NB4 (cell line): ENCODE data around the gene MYOCD.

Source experiments
- DNase-seq: peaks from one replicate; pipeline ENCODE4 v3.0.0; 2010; ENCODE audit warnings: low read depth
- H3K4me3 ChIP-seq: one replicate; pipeline ENCODE4 v1.5.1; 2011; ENCODE audit warnings: mild to moderate bottlenecking, low read depth, low read length, moderate library complexity
- MYC ChIP-seq: IDR thresholded peaks from 2 replicates; pipeline ENCODE4 v1.6.1; 2011; ENCODE audit warnings: low read depth, low read length
- POLR2A ChIP-seq: IDR thresholded peaks from 2 replicates; pipeline ENCODE4 v1.6.1; 2011; ENCODE audit warnings: mild to moderate bottlenecking; ENCODE audit not compliant: insufficient read length; ENCODE audit errors: extremely low read depth
- TF ChIP-seq, protein P1 (sequence below): IDR thresholded peaks from 2 replicates; pipeline ENCODE4 v1.6.1; 2011; ENCODE audit warnings: low read depth, low read length
- TF ChIP-seq, protein P2 (sequence below): IDR thresholded peaks from one replicate; pipeline ENCODE4 v1.5.1; 2012; ENCODE audit warnings: low read depth, low read length

The MYOCD gene

DNA sequence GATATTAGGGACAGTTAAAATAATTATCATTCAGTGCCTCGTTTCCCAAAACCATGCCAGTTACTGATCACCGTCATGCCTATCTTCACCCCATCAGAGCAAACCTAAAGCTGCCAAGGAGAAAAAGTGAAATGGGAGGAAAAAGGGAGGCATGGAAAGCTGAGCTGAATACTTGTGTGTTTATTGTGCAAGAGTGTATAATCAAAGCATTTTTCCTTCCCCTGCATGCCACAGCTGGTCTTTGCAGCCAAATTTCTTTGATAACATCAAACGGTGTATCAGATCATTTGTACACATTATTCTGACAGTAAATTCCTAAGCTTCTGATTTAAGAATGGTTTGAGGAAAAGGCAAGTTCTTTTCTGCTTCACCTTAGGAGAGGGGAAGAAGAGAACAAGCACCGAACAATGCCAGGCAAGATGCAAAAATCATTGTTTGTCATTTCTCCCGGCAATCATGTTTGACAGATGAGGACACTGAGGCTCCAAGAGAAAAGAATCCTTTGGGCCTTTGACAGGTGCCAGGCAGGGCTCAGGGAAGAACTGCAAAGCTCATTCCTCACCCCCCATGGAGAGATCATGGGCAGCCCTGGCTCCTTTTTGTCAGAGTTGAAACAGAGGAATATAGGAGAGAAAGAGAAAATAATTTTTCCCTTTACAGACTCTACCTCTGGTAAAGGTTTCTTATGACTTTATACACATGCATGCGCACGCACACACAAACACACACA, 72.2 kb downstream of the MYOCD start:
- no peak overlapping the region for H3K4me3 ChIP-seq
- TF ChIP-seq, protein P1, sequence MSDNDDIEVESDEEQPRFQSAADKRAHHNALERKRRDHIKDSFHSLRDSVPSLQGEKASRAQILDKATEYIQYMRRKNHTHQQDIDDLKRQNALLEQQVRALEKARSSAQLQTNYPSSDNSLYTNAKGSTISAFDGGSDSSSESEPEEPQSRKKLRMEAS = no peak
- TF ChIP-seq, protein P2, sequence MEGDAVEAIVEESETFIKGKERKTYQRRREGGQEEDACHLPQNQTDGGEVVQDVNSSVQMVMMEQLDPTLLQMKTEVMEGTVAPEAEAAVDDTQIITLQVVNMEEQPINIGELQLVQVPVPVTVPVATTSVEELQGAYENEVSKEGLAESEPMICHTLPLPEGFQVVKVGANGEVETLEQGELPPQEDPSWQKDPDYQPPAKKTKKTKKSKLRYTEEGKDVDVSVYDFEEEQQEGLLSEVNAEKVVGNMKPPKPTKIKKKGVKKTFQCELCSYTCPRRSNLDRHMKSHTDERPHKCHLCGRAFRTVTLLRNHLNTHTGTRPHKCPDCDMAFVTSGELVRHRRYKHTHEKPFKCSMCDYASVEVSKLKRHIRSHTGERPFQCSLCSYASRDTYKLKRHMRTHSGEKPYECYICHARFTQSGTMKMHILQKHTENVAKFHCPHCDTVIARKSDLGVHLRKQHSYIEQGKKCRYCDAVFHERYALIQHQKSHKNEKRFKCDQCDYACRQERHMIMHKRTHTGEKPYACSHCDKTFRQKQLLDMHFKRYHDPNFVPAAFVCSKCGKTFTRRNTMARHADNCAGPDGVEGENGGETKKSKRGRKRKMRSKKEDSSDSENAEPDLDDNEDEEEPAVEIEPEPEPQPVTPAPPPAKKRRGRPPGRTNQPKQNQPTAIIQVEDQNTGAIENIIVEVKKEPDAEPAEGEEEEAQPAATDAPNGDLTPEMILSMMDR = no peak
- TF ChIP-seq POLR2A = no peak
- TF ChIP-seq MYC = no peak
- DNase-seq = no peak

DNA sequence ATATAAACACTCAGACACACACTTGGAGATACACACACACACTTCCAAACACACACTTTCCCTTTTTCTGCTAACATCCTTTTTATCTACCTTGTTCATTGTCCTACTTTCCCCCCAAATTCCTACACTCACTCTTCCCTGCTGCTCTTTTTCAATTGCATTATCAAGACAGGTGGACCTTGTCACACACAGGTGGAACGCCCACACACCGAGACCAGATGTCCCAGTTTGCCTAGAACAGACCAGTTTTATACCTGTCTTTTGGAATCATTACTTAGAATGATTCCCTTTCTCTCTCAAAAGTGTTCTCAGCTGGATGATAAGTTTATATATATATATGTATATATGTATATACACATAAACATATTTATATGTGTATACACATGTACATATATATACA, 72.9 kb downstream of the MYOCD start:
- no peak for TF ChIP-seq MYC
- TF ChIP-seq, protein P1 = no peak
- TF ChIP-seq, protein P2 = no peak
- TF ChIP-seq POLR2A = no peak
- H3K4me3 ChIP-seq = no peak overlapping the region
- DNase-seq = no peak

DNA sequence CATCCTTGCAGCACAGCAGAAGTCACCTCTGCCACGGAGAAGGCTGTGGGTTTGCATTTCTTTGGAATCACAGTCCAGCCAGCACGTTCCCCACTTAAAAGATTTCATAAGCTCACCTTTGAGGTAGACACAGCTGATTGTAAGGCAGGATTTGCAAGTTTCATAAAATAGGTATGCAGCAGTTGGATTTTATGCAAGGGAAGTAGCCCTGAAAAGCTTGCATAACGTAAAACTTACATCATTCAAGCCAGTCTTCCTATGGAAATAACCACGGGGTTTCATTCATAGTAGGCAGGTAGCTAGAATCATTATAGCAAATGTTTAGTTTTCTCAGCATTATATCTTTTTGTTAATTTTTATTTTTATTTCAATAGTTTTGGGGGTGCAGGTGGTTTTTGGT, 73.8 kb downstream of the MYOCD start:
- no peak for DNase-seq
- TF ChIP-seq, protein P1 = no peak
- no peak for TF ChIP-seq MYC
- TF ChIP-seq, protein P2 = no peak
- TF ChIP-seq POLR2A = no peak

DNA sequence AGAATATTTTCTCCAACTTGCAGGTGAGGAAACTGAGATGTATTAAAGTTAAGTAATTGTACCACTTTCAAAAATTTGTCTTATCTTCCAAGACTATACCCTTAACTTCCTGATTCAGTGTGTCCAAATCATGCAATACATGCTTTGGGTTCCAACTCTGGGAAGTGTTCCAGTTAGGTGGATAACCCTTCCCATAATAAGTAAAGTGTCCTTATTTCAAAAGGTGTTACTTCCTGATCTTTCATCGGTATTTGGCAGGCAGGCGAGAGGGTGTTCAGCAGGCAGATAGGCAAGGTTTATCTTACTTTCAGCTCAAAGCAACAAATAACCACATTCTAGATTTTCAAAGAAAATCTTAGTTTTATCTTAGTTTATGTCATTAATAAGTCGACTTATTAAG, 77.4 kb downstream of the MYOCD start:
- H3K4me3 ChIP-seq = no peak overlapping the region
- TF ChIP-seq, protein P1 = no peak
- TF ChIP-seq MYC (no peak), POLR2A (no peak)
- TF ChIP-seq, protein P2 = no peak
- no peak for DNase-seq

More for the DNA sequence above, 73.8 kb downstream of the MYOCD start:
- H3K4me3 ChIP-seq = no peak overlapping the region

DNA sequence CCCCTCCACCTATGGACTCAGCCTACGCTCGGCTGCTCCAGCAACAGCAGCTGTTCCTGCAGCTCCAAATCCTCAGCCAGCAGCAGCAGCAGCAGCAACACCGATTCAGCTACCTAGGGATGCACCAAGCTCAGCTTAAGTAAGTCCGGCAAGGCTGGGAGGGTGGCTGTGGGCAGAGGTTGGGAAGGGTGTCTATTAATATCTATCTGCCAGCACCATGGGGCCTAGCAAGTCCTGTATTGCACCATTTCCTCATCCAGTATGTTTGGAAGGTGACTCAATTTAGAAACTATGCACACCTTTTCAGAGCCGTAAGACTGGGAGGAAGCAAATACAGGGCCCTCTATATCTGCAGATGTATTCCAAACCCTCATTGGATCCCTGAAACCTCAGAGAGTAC, 78.6 kb downstream of the MYOCD start:
- DNase-seq = no peak
- no peak overlapping the region for H3K4me3 ChIP-seq
- TF ChIP-seq, protein P2 = no peak
- no peak for TF ChIP-seq POLR2A
